Measurements from ENCODE around the gene ALDH6A1. TPM values are rescaled to one million over a fixed set of nuclear protein-coding genes. Genes with fewer than 3 reads are reported as not detected.

Gene ALDH6A1
- total and polyA plus RNA-seq, 2 of the 13 experiments (the other 11 are each of a cell fraction or from before 2014, with no cell fraction given), result 26.9 to 49.9 TPM

GRCh38 chr14:74049876-74050495 is 34.3 kb downstream of the ALDH6A1 start:
- CTCF ChIA-PET (ENCODE audit: low intra/inter-chr PET ratio, low total read pairs), result no interaction called here
- no peak for DNase-seq (ENCODE audit: low spot score)
- no TSS peak for BruUV-seq (replicated peaks)

More at GRCh38 chr14:74049876-74050495, 34.3 kb downstream of the ALDH6A1 start:
- no peaks in the 10 kb centered on the region for H4K20me1 ChIP-seq (ENCODE audit: insufficient read depth, low read length)
- no peak overlapping the region for H2AFZ ChIP-seq (ENCODE audit: low read length)
- WGBS (ENCODE audit: low lambda C conversion rate), result 83% methylated on average over 3 of the region's 3 CpGs
- ATAC-seq, result no peak
- H3K4me1 ChIP-seq (ENCODE audit: insufficient read depth, low read length), result peaks cover 8% of the 10 kb centered on the region
- POLR2A ChIA-PET, result no interaction called here
- no peaks in the 10 kb centered on the region for H3K36me3 ChIP-seq (replicated peaks in 1 of 2; ENCODE audit: control insufficient read depth in 1 of 2, insufficient read depth in 2 of 2, low read length in 2 of 2)
- intact Hi-C loops (cut with micrococcal nuclease; ENCODE audit: unreplicated experiment), result no loop called here
- H3K79me2 ChIP-seq (ENCODE audit: insufficient read depth, low read length), result no peaks in the 10 kb centered on the region
- no peak overlapping the region for H3K27ac ChIP-seq (ENCODE audit: extremely low read length, insufficient read depth, low read length)
- in situ Hi-C loops (cut with HindIII; ENCODE audit: extremely low pct_ligation_motif_present, low pct_unique_long_range_greater_than_20kb), result loop anchor here (25.0 kb wide), 1 partner anchor 313 kb away; no protein-coding TSS in a partner anchor
- H3K9me3 ChIP-seq (ENCODE audit: low read length), result no peaks in the 10 kb centered on the region
- TF ChIP-seq GLI4 (CRISPR knock-in tag; IDR thresholded peaks at IDR 0.05; ENCODE audit: borderline replicate concordance) (no peak), BCLAF1 (IDR thresholded peaks at IDR 0.05) (no peak), EED (CRISPR knock-in tag; IDR thresholded peaks at IDR 0.05) (no peak), ZIK1 (CRISPR knock-in tag; IDR thresholded peaks at IDR 0.05; ENCODE audit: borderline replicate concordance, low read depth) (no peak), GTF3A (CRISPR knock-in tag; conservative IDR thresholded peaks at IDR 0.05) (no peak), ZNF383 (CRISPR knock-in tag; IDR thresholded peaks at IDR 0.05; ENCODE audit: borderline replicate concordance) (no peak), CSRNP2 (CRISPR knock-in tag; conservative IDR thresholded peaks at IDR 0.05; ENCODE audit: low read depth) (no peak), DMAP1 (CRISPR knock-in tag; IDR thresholded peaks at IDR 0.05) (no peak), ZNF660 (CRISPR knock-in tag; IDR thresholded peaks at IDR 0.05; ENCODE audit: borderline replicate concordance, low read depth) (no peak), ZNF143 (CRISPR knock-in tag; IDR thresholded peaks at IDR 0.05) (no peak), PHF5A (CRISPR knock-in tag; IDR thresholded peaks at IDR 0.05; ENCODE audit: low read depth, unreplicated experiment) (no peak), ZNF678 (CRISPR knock-in tag; IDR thresholded peaks at IDR 0.05) (no peak), ZNF512 (CRISPR knock-in tag; IDR thresholded peaks at IDR 0.05) (no peak), ZNF510 (CRISPR knock-in tag; IDR thresholded peaks at IDR 0.05; ENCODE audit: low read depth) (no peak), ZNF460 (CRISPR knock-in tag; IDR thresholded peaks at IDR 0.05; ENCODE audit: borderline replicate concordance) (no peak), BHLHE40 (IDR thresholded peaks at IDR 0.05; ENCODE audit: low read length) (no peak)
- no peak for FAIRE-seq
- H3K27me3 ChIP-seq (ENCODE audit: control insufficient read depth in 1 of 2, insufficient read depth in 2 of 2, low read length in 2 of 2), result no peaks in the 10 kb centered on the region
- H3K4me3 ChIP-seq (replicated peaks in 1 of 3; ENCODE audit: insufficient read depth in 1 of 3, low read depth in 2 of 3, low read length in 3 of 3), result no peak overlapping the region
- H3K4me2 ChIP-seq (ENCODE audit: low read depth, low read length), result no peak overlapping the region
- no peak overlapping the region for H3K9ac ChIP-seq (ENCODE audit: insufficient read depth, low read depth, low read length)

All from HepG2 (cell line).